ENCODE results near the gene AGPAT1.

- TF ChIP-seq RNF2 (IDR thresholded peaks at IDR 0.05; ENCODE audit: borderline replicate concordance, low read depth, low read length, missing control alignments, poor library complexity, severe bottlenecking) (no peak), TAF1 (IDR thresholded peaks at IDR 0.05; ENCODE audit: low read depth, low read length) (0 out of 2 replicates have a peak, but pooled peaks have one; percentile 17), RAD21 (IDR thresholded peaks at IDR 0.05 in 1 of 2, conservative IDR thresholded peaks at IDR 0.05 in 1 of 2; ENCODE audit: low read depth in 2 of 2, low read length in 2 of 2) (no peak), POLR2A (IDR thresholded peaks at IDR 0.05; ENCODE audit: control extremely low read depth in 1 of 2, low read depth in 2 of 2, low read length in 2 of 2) (no peak), E2F6 (IDR thresholded peaks at IDR 0.05) (no peak), KDM5A (IDR thresholded peaks at IDR 0.05; ENCODE audit: low read length) (no peak), EZH2 (IDR thresholded peaks at IDR 0.05; ENCODE audit: low read depth, low read length, severe bottlenecking) (no peak)
- TF ChIP-seq, protein P1, sequence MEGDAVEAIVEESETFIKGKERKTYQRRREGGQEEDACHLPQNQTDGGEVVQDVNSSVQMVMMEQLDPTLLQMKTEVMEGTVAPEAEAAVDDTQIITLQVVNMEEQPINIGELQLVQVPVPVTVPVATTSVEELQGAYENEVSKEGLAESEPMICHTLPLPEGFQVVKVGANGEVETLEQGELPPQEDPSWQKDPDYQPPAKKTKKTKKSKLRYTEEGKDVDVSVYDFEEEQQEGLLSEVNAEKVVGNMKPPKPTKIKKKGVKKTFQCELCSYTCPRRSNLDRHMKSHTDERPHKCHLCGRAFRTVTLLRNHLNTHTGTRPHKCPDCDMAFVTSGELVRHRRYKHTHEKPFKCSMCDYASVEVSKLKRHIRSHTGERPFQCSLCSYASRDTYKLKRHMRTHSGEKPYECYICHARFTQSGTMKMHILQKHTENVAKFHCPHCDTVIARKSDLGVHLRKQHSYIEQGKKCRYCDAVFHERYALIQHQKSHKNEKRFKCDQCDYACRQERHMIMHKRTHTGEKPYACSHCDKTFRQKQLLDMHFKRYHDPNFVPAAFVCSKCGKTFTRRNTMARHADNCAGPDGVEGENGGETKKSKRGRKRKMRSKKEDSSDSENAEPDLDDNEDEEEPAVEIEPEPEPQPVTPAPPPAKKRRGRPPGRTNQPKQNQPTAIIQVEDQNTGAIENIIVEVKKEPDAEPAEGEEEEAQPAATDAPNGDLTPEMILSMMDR (IDR thresholded peaks at IDR 0.05; ENCODE audit: control extremely low read depth in 1 of 3, insufficient read depth in 1 of 3, low read depth in 1 of 3, low read length in 3 of 3): no peak
These were observed 29.2 kb downstream of the AGPAT1 start for GRCh38 chr6:32146687-32147086.
